HG03457 (cell line): Measurements from ENCODE around the gene BCAR1.
"Not testable (repeated sequence)": the region's sequence is repeated elsewhere in the genome, so short reads cannot be mapped to it uniquely, and the experiment has no call there.

ENCODE experiments used
- ATAC-seq: cut with Tn5 transposase; IDR thresholded peaks from one replicate; pipeline ENCODE4 v1.9.1; 2021; ENCODE audit warnings: moderate number of reproducible peaks; ENCODE audit not compliant: unreplicated experiment

The BCAR1 gene

GRCh38 chr16:75241955-75242354 lies 9.5 kb downstream of the BCAR1 start:
- ATAC-seq, result no peak

- no peak for ATAC-seq
Measured at GRCh38 chr16:75241412-75241811, 10.0 kb downstream of the BCAR1 start.

- not testable (repeated sequence) for ATAC-seq
Measured at GRCh38 chr16:75240633-75241032, 10.8 kb downstream of the BCAR1 start.

GRCh38 chr16:75239542-75240122 lies 11.8 kb downstream of the BCAR1 start:
- ATAC-seq, result no peak

- ATAC-seq, result no peak
Measured at GRCh38 chr16:75238853-75239541, 12.4 kb downstream of the BCAR1 start.

- no peak for ATAC-seq
Measured at GRCh38 chr16:75238132-75238852, 13.1 kb downstream of the BCAR1 start.

GRCh38 chr16:75237398-75238131 lies 13.9 kb downstream of the BCAR1 start:
- no peak for ATAC-seq

- no peak for ATAC-seq
Measured at GRCh38 chr16:75236736-75237397, 14.6 kb downstream of the BCAR1 start.

- ATAC-seq, result no peak
Measured at GRCh38 chr16:75236232-75236631, 15.2 kb downstream of the BCAR1 start.

GRCh38 chr16:75235721-75236193 lies 15.7 kb downstream of the BCAR1 start:
- ATAC-seq, result no peak

GRCh38 chr16:75234856-75235696 lies 16.3 kb downstream of the BCAR1 start:
- ATAC-seq, result no peak

- no peak for ATAC-seq
Measured at GRCh38 chr16:75233611-75233938, 17.8 kb downstream of the BCAR1 start.

- ATAC-seq, result no peak
Measured at GRCh38 chr16:75231570-75231969, 19.9 kb downstream of the BCAR1 start.

GRCh38 chr16:75230471-75231110 lies 20.8 kb downstream of the BCAR1 start:
- no peak for ATAC-seq

- no peak for ATAC-seq
Measured at GRCh38 chr16:75229172-75230031, 22.0 kb downstream of the BCAR1 start.

GRCh38 chr16:75228143-75228976 lies 23.1 kb downstream of the BCAR1 start:
- no peak for ATAC-seq

- no peak for ATAC-seq
Measured at GRCh38 chr16:75227361-75228142, 23.9 kb downstream of the BCAR1 start.
